Effector CD8-positive, alpha-beta T cell (primary cell): Measurements from ENCODE around the gene IL2RA.
"Not testable (repeated sequence)": the region's sequence is repeated elsewhere in the genome, so short reads cannot be mapped to it uniquely, and the experiment has no call there.

Experiments
- DNase-seq: peaks from one replicate; lab custom pipeline; 2025; lab: John Stamatoyannopoulos, UW

Gene IL2RA

DNA sequence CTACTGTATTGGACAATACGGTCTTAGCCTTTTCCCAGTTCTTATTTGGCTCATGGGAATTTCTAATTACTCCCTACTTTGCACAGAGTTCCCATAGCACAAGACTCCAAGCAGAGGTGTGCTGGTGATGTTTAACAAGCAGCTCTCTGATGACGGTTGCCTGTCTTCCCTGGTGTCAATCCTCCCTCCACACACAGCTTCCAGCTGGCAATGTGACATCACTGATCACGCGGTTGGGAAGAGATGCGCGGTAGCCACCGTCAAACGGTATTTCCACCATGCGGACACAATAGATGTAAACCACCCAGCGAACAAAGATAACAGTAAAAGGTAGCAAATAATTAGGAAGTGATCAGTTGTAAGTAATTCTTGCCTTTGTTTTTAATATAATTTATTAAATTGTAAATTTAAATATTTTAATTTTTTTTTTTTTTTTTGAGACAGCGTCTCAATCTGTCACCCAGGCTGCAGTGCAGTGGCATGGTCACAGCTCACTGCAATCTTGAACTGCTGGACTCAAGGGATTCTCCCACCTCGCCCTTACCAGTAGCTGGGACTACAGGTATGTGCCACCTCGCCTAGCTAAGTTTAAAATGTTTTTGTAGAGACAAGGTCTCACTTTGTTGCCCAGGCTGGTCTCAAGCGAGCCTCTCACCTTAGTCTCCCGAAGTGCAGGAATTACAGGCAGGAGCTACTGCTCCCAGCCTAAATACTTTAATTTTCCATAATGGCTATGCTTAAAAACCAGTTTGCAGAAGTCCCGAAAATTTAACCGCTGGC, 48.6 kb downstream of the IL2RA start:
- DNase-seq: no peak

DNA sequence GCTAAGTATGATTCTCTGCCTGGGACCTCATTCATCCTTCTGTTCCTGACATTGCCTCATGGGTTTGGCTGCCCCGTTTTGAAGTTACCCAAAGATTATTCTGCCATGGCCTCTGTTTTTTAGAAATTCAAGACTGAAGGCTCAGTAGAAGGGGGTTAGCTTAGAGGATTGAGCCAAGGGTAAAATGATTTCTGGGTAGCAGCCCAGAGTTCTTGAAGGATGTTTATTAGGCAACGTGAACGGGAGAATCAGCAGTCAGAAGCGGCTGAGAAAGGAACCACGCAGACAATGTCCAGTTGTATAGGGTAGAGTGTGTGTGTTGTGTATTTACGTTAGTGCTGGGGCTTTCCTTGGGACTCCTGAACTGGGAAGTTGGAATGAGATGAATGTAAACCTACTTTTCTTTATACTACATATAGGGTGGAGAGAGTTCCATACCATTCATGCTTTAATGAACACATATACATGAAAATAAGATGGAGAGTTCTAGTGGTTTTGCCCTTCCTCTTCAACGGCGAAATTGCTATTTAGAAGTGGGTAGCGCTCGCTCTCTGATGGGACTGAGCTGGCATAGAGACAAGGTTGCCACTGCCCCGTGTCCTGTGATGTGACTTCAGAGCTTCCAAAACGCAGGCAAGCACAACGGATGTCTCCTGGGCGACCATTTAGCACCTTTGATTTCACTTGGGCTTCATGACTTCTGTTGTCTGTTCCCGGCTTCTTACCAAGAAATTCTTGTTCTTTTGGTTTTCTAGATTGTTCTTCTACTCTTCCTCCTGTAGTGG, 49.9 kb downstream of the IL2RA start:
- DNase-seq: no peak

DNA sequence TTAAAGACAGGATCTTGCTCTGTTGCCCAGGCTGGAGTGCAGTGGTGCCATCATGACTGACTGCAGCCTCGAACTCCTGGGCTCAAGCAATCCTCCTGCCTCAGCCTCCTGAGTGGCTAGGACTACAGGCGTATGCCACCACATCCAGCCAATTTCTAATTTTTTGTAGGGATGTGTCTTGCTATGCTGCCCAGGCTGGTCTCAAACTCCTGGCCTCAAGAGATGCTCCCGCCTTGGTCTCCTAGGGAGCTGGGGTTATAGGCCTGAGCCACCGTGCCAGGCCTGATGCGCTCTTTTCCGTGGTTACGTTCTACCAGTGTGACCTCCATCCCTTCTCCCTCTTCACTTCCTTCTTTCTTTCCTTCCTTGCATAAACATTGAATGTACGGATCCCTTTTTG, 50.6 kb downstream of the IL2RA start:
- no peak for DNase-seq

DNA sequence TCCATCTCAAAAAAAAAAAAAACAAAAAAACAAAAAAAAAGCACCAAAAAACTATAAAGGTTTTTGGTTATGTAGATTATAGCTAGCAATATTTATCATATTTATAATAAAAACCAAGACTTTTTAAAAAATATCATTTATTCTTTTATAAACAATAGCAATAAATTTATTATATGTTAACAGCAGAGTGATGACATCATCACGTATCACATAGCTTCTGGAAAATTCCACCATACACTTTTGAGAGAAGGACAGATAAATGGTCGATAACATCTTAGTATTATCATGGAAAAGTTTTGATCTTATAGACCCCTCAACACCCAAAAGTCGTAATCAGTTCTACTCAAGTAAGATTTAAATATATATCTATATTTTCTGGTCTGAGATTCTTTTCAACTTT, 51.6 kb downstream of the IL2RA start:
- no peak for DNase-seq

DNA sequence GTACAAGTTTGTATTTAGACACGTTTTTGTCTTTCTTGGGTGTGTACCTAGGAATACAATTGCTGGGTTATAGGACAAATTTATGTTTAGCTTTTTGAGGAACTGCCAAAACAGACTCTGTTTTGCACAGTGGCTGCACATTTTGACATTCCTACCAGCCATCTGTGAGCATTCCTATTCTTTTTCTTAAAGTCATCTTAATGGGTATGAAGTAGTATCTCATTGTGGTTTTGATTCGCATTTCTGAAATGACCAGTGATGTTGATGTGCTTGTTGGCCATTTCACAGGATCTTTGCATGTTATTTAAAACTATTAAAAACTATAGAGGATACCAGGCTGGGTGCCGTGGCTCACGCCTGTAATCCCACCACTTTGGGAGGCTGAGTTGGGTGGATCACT, 52.2 kb downstream of the IL2RA start:
- no peak for DNase-seq

DNA sequence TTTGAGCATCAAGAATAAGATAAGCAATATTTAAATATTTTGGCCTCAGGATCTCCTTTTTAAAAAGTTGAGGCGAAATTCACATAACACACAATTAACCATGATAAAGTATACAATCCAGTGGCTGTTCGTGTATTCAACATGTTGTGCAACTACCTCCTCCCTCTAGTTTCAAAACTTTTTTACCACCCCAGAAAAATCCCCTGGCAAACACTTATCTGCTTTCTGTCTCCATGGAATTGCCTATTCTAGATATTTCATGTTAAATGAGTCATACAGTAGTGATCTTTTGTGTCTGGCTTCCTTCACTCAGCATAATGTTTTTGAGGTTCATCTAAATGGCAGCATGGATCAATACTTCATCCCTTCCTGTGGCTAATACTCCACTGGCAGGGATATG, 53.0 kb downstream of the IL2RA start:
- no peak for DNase-seq

DNA sequence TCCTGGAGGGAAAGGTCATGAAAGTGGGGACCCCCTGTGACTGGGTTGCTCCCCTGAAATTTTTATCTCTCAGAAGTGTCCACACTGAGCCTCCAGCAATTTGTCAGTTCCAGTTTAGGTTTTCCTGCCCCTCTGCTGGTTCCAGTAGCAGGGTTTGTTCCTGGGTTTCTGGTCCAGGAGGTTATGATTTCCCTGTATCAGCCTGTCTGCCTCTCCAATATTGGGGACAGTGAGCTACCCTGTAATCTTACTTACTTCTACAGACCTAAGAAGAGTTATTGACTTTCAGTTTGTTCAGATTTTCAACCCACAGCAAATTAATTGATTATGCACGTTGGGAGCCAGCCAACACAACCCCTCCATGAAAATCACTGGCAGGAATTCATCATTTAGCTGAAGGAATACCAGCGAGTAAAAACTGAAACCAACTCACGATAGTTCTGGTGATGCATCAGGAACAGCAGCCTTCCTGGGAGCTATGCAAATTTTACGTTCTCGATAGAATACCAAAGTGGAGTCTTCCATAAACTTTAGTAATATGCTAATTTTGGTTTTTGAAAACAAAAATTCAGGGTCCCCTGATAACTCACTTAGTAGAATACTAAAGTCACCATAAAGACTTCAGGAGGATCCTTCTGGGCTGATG, 53.5 kb downstream of the IL2RA start:
- DNase-seq: no peak

DNA sequence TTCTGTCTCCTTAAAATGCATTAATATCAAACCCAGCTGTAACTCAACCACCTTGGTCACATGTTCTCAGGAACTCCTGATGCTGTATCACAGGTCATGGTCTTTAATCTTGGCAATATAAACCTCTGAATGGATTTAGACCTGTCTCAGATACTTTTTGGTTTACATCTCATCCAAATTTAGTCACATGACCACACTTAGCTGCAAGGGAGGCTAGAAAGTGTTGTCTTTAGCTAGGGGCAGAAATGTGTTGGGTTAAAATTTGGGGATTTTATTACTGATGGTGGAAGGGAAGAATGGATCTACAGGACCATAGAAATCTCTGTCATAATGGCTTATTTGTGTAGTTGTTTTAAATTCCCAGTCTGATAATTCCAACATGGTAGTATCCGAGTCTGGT, 55.2 kb downstream of the IL2RA start:
- no peak for DNase-seq

DNA sequence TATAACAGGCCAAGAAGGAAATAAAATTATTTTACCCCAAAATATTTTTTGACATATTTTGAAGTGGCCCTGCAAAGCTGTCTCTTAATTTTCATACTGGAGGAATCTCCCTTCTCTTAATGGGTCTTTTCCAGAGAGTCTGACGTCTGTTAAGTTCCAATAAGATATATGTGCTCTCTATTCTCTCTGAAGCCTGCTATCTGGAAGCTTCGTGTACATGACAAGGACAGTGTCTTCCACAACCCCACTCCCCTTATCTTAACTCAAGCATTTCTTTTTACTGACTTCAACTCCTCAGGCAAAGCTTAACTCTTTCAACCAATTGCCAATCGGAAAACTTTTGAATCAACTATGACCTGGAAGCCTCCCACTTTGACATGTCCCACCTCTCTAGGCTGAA, 55.6 kb downstream of the IL2RA start:
- DNase-seq: no peak

DNA sequence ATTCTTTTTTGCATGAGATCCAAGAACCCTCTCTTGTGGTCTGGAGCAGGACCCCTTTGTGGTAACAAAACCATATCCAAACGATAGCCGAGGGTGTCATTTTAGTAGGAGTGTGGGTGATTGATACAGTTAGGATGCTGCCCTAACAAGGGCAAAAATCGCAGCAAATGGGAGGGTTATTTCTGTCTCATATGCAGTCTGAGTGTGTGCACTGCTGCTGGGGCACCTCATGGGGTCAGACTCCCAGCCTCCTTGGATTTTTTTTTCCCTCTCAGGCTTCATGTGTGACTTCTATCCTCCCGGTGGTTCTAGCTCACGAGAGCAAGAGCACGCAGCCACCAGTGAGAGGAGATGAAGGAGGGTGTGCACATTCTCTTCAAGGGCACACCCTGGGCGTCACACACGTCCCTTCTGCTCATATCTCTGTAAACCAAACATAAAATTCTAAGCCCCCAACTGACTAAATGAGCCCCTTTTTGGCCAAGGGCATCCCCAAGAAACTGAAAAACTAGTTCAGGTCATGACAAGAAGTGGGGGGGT, 56.2 kb downstream of the IL2RA start:
- no peak for DNase-seq

DNA sequence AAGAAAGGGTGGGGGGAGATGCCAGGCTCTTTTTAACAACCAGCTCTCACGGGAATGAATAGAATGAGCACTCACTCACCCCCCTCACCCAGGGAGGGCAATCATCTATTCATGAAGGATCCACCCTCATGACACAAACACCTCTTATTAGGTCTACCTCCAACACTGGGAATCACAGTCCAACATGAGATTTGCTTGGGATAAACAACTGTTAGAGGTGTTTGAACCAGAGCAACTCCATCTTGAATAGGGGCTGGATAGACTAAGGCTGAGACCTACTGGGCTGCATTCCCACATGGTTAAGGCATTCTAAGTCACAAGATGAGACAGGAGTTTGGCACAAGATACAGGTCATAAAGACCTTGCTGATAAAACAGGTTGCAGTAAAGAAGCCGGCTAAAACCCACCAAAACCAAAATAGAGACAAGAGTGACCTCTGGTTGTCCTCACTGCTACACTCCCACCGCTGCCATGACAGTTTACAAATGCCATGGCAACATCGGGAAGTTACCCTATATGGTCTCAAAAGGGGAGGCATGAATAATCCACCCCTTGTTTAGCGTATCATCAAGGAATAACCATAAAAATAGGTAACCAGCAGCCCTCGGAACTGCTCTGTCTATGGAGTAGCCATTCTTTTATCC, 56.9 kb downstream of the IL2RA start:
- DNase-seq: not testable (repeated sequence)

DNA sequence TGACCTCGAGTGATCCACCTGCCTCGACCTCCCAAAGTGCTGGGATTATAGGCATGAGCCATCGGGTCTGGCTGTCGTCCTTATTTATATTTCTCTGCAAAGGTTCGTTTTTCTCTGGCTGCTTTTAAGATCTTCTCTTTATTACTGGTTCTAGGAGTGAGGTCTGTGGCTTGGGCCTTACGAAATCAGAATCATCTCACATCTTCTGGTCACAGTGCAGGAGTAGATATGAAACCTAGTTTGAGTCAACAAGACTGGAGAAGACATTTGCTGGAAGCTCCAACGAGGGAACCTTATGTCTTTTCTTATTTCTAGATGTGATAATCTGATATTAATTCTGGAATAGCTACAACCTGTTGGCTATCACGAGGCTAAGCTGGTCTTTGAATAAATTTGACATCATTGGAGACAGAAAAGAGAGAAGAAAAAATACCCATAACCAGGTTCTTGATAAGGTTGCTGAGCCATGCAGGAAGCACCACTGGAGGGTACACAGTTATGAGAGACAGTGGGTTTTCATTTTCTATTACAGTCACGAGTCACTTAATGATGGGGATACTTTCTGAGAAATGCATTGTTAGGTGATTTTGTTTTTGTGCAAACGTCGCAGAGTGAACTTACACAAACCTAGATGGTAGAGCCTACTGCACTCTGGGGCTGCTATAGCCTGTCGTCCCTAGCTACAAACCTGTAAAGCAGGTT, 59.2 kb downstream of the IL2RA start:
- no peak for DNase-seq

DNA sequence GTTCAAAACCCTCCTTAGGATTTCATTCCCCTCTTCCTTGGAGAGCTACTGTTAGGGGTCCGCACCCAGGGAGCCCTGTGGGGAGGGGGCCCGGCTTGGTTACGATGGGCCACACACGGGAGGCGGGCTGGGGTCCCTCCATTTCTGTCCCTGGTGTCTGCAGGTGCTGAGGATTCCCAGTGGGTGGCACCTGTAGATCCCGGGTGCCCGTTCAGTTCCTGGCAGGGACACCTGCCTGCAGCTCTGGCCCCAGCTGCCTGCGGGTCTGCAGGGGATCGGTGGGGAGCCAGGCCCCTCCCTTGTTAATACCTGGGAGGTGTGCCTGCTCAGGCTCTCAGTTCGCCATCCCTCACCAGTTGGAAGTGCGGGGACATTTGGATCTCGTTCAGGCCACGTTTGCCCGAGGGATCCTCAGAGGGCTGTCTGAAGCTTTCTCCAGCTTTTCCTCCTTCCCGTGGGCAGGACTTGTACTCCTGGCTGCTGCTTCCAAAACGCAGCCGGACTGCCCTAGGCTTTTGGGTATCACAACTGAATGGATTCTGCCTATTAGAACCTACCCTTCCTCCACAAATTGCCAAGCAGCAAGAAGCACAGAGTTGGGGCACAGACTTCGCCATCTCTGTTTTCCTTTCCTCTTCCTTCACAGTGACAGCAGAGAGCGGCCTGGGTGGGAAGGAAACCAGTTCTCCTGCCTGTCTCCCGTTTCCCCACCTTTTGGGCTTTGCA, 62.6 kb downstream of the IL2RA start:
- no peak for DNase-seq

DNA sequence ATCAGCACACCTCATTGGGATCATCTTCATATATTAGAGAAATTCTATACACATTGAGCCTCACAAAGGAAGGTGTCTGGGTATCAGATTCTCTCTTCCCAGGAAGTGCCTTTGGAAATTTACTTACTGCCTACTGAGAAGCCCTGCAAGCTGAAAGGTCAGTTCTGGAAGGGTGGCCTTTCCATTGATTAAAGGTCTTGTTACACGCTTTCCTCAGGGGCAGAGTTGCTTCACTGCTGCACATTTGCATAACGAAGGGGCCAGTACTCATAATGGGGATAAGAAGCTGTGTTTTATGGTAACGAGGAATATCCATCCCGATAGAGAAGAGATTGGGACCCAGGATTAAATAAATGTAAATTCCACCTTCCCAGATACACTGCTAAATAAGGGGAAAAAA, 65.5 kb downstream of the IL2RA start:
- no peak for DNase-seq

DNA sequence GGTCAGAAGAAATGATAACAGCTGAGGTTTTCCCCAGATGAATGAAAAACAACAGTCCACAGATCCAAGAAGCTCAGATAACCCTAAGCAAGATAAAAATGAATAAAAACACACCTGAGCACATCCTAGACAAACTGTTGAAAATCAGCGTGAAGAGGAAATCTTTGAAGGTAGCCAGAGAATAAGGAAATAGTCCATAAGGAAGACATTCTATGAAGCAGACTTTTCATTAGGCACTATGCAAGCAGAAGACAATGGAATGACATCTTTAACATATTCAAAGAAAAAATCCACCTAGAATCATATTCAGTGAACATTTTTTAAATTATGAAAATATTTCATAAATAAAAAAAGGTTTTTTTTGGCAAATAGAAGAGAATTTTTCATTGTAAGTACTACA, 69.8 kb downstream of the IL2RA start:
- DNase-seq: no peak

DNA sequence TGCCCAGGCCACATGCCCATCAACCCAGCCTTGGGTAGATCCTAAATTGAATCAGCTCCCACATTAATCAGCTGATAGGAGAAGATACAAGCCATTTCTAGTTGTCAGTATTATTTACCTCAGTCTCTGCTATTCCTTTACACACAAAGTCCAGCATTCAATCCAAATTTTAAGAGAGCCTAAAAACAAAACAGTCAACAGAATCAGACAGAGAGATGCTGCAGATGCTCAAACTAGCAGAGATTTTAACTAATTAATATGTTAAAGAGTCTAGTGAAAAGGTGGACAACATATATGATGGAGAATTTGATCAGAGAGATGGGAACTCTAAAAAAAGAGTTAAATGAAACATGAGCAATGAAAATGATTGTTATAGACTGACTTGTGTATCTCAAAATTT, 70.5 kb downstream of the IL2RA start:
- no peak for DNase-seq

DNA sequence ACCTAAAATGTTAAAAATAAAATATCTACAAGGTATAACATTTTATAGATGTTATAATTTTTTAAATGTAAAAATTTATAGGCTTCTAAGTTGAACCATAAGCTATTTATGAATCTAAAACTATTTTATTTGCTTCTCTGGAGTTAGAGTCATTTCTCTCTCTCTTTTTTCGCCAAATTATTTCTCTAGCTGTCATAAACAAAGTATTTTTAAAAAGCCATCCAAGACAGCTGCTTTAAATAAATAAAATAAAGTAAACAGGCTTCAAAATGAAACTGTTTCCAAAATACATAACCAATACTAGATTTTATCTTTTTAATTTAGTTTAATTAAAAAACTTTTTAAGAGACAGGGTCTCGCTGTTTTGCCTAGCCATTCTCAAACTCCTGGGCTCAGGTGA, 72.4 kb downstream of the IL2RA start:
- no peak for DNase-seq

DNA sequence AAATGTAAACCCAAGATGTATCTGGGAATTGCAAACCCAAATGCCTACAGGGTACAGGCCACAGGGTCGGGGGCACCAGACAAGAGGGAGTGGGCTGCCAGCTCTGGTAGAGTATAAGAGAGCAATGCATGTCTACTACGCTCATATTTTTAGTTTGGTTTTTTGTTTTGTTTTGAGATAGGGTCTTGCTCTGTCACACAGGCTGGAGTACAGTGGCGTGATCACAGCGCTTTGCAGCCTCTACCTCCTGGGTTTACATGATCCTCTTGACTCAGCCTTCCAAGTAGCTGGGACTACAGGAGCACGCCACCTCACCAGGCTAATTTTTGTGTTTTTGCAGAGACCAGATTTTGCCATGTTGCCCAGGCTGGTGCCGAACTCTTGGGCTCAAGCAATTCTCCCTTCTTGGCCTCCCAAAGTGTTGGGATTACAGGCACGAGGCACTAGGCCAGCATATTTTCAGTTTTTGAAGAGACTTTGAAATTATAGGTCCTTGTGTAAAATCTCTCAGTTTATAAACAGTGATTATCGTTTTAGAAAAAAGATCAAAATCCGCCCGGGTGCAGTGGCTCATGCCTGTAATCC, 73.7 kb downstream of the IL2RA start:
- no peak for DNase-seq

DNA sequence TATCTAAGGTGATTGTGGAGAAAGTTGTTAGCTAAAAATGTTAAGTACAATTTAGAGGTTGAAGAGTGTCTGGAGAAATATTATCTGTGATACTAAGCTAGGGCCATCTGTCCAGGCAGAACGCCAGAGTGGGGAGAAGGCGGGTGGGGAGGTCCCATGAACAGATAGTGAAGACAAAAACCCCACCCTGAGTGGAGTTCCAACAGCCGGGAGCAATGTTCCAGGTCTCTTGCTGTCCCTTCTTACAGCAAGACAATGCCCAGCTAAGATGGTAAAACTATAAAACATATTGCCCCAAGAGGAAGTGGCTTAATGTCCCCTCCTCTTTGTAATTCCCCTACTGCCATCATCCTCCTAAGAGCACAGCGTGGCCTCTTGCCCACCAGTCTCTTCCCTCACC, 74.4 kb downstream of the IL2RA start:
- no peak for DNase-seq

DNA sequence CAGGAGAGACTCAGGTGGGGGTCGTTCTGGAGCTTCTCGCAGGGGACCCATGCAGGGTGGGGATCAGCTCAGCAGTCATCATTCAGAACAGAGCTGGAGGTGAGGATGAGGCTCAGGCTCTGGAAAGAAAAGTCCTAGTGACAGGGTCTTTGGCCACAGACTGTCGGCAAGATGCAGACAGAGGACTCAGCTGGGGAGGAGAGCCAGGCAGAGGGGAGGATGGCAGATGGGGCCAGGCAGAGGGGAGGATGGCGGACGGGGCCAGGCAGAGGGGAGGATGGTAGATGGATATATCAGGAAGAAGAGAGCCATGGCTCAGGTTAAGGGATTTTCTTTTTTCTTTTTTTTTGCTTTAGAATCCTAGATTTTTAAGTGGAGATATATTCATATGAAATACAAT, 77.1 kb downstream of the IL2RA start:
- DNase-seq: no peak

DNA sequence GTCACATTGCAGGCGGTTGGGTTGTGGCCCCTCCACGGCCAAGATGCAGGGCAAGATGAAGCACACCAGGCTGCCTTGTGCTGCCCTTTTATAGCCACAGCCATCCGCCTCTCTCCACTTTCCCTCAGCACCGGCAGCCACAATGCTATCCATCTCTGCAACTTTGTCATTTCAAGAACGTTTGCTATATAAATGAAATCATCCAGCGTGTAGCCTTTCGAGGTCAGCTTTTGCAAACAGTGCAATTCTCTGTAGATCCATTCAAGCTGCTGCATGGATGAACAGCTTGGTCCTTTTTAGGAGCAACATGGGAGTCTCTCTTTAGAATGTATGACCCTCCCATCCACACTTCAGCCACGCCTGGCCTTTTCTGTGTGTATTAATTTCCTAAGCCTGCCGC, 78.4 kb downstream of the IL2RA start:
- DNase-seq: no peak
